Brain microvascular endothelial cell (primary cell): ENCODE data around the gene SLC41A3.

ENCODE experiments used
- DNase-seq: peaks from one replicate; pipeline ENCODE4 v3.0.0-alpha.2; 2020
- H3K27ac ChIP-seq: fragments of 250-450 bp; sonication (Bioruptor Pico); 2 replicates; pipeline ENCODE4 v1.5.1; 2020; ENCODE audit warnings: mild to moderate bottlenecking, moderate library complexity
- H3K27me3 ChIP-seq: fragments of 250-450 bp; sonication (Bioruptor Pico); replicated peaks from 2 replicates; pipeline ENCODE4 v1.5.1; 2020; ENCODE audit warnings: mild to moderate bottlenecking
- H3K36me3 ChIP-seq: fragments of 250-450 bp; sonication (Bioruptor Pico); replicated peaks from 2 replicates; pipeline ENCODE4 v1.5.1; 2020; ENCODE audit warnings: mild to moderate bottlenecking
- H3K4me3 ChIP-seq: 2 replicates; pipeline ENCODE4 v1.5.1; 2011; ENCODE audit warnings: low read depth, mild to moderate bottlenecking, control low read depth, low read length, moderate library complexity
- in situ Hi-C: cut with HindIII; loops from 2 replicates; pipeline ENCODE4 v1.10.0; 2017; ENCODE audit warnings: low sequenced_read_pairs, low pct_ligation_motif_present
- TF ChIP-seq, protein P1 (sequence below): IDR thresholded peaks from 2 replicates; pipeline ENCODE4 v1.5.1; 2011; ENCODE audit warnings: low read depth, mild to moderate bottlenecking, moderate library complexity, low read length, control low read depth, inconsistent platforms; ENCODE audit errors: missing control alignments

SLC41A3 gene

DNA sequence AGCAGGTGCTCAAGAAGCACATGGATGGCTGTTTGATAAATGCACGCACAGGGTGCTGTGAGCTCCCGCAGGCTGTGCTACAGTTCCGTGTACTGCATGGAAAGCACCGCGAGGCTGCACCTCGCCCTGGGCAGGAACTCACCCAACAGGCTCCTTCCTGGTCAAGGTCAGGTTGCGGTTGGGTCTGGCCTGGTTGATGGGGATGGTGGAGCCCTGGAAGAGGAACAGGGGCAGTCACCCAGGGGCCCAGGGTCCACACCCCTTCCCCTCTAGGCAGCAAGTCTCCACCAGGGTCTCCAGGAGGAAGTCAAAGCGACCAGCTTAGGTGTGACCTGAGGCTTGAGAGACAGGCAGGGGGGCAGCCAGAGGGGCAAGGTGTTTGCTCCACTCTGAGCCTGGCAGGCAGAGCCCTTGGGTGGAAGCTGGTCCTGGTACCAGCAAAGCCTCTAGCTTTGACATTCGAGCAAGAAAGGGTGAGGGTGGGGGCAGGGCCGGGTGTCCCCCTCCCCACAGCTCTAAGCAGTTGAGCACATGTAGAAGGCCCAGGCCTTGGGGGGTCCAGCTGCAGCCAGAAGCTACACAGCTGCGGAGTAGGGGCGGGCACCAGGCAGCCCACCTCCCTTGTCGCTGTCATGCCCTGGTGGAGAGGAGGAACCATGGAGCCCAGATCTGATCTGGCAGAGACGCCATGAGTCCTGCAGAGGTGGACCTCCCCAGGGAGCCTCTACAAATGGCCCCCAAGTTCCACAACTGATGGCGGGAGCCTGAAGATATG is 46.3 kb upstream of the SLC41A3 start:
- no peaks in the 10 kb centered on the region for H3K27me3 ChIP-seq
- TF ChIP-seq, protein P1, sequence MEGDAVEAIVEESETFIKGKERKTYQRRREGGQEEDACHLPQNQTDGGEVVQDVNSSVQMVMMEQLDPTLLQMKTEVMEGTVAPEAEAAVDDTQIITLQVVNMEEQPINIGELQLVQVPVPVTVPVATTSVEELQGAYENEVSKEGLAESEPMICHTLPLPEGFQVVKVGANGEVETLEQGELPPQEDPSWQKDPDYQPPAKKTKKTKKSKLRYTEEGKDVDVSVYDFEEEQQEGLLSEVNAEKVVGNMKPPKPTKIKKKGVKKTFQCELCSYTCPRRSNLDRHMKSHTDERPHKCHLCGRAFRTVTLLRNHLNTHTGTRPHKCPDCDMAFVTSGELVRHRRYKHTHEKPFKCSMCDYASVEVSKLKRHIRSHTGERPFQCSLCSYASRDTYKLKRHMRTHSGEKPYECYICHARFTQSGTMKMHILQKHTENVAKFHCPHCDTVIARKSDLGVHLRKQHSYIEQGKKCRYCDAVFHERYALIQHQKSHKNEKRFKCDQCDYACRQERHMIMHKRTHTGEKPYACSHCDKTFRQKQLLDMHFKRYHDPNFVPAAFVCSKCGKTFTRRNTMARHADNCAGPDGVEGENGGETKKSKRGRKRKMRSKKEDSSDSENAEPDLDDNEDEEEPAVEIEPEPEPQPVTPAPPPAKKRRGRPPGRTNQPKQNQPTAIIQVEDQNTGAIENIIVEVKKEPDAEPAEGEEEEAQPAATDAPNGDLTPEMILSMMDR = no peak
- in situ Hi-C loops = no loop called here
- no peak for DNase-seq
- H3K4me3 ChIP-seq = no peak overlapping the region
- no peak overlapping the region for H3K27ac ChIP-seq
- no peaks in the 10 kb centered on the region for H3K36me3 ChIP-seq

DNA sequence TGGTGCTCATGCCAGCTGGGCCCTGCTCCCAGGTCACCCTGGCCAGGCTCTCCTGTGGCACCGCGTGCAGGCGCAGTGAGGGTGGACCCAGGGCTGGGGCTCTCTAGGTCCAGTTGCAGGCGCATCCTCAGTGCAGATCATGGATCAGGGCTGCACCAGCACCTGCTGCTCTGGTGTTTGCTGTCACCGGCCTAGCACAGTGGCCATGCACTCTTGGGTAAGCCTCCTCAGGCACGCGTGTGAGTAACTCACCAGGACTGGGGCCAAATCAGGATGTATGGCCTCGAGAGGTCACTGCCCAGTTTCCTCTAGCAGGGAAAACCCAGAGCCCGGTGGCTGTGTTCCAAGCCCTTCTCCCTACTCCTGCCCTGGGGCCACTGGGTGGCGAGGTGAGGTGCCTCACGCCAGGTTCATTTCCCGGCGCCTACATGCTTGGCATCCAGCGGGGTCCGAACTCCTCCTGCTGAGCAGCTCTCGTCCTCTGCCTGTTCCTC is 45.5 kb upstream of the SLC41A3 start:
- Histone ChIP-seq H3K27me3 (no peaks in the 10 kb centered on the region), H3K36me3 (no peaks in the 10 kb centered on the region)

DNA sequence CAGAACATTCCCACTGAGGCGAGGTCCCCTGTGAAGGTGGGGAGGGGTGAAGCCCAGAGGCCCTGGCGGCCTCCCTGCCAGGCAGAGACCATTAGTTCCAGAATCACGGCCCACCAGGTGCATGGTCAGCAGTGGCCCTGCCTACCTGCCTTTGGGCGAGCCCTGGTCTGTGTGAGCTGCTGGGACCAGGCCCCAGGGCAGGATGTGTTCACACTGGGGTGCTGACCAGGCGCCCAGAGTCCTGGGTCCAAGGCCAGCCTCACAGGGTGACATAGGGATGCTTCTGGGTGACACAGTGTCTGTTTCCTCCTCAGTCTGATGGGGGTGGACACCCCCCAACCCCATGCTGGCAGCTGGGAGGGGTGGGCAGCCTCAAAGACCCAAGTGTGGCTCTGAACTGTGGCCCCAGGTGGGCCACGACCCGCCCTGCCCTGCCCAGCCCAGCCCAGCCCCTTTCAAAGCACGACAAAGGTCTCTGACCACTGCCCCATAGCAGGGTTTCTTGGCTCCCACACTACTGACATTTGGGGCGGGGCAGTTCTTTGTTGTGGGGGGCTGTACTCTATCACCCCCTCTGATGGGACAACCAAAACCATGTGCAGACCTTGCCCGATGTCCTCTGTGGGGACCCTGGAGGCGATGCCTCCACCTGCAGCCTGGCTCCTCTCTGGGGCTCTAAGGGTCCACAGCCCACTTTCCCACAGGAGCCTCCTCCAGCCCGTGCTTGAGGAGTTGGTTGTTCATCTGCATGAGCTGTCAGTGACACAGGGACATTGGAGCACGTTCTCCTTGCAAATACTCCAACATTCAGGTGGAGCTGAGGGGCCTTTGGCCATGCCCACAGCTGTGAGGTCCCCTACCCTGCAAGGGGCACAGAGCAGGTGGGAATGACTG is 44.8 kb upstream of the SLC41A3 start:
- no peak for DNase-seq
- TF ChIP-seq, protein P1 = no peak
- in situ Hi-C loops = no loop called here
- Histone ChIP-seq H3K4me3 (no peak overlapping the region), H3K36me3 (no peaks in the 10 kb centered on the region), H3K27me3 (no peaks in the 10 kb centered on the region), H3K27ac (no peak overlapping the region)

More for the DNA sequence above, 45.5 kb upstream of the SLC41A3 start:
- in situ Hi-C loops = no loop called here
- DNase-seq = no peak
- TF ChIP-seq, protein P1 = no peak
- no peak overlapping the region for H3K4me3 ChIP-seq
- no peak overlapping the region for H3K27ac ChIP-seq

DNA sequence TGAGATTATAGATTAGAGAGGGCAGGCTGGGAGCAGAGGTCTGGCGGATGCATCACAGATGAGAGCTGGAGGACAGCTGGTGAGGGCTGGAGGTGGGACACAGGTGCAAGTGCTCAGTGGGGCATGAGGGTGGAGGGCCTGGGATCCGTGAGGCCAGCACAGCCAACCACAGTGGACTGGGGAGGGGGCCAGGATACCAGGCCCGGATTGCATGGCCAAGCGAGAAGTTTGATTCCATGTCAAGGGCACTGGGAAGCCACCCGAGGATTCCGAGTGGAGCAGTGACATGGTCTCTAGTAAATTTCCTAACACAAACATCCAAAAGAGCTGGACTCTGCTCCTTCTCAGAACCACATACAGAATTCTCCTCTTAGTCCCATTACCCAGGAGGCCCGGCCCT is 44.0 kb upstream of the SLC41A3 start:
- no peak for DNase-seq
- TF ChIP-seq, protein P1 = no peak
- in situ Hi-C loops = no loop called here

DNA sequence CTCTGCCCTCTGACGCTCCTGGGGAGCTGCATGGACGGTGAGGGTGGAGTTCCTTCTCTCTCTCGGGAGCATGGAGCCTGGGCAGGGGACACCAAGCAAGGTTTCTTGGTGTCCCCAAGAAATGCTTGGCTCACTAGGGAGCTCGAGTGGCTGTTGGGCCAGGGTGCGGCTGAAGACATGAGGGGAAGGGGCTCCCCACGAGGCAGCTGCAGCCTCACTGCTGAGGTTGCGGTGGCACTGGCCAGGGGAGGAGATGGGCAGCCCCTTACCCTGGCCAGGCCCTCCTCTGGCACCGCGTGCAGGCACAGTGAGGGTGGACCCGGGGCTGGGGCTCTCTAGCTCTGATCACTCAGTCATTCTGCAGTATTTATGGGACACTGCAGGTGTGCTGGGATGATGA is 43.5 kb upstream of the SLC41A3 start:
- no peak overlapping the region for H3K4me3 ChIP-seq
- H3K27me3 ChIP-seq = no peaks in the 10 kb centered on the region
- in situ Hi-C loops = no loop called here
- no peak overlapping the region for H3K27ac ChIP-seq
- H3K36me3 ChIP-seq = no peaks in the 10 kb centered on the region
- TF ChIP-seq, protein P1 = no peak
- no peak for DNase-seq

More for the DNA sequence above, 44.0 kb upstream of the SLC41A3 start:
- Histone ChIP-seq H3K36me3 (no peaks in the 10 kb centered on the region), H3K27ac (no peak overlapping the region), H3K27me3 (no peaks in the 10 kb centered on the region), H3K4me3 (no peak overlapping the region)
